Mesenchymal stem cell (in vitro differentiated cells and primary cell): ENCODE data around the gene COPA.

ENCODE experiments used
- DNase-seq: peaks from one replicate; pipeline ENCODE4 v3.0.0-alpha.2; 2013
- H2AFZ ChIP-seq: one replicate; pipeline ENCODE4 v1.6.1; 2013; ENCODE audit warnings: low read depth, mild to moderate bottlenecking, control low read depth, inconsistent platforms, low read length, moderate library complexity
- H2AK5ac ChIP-seq: 2 replicates; pipeline ENCODE4 v1.6.1; 2013; ENCODE audit warnings: low read length, moderate library complexity, mild to moderate bottlenecking, inconsistent platforms; ENCODE audit not compliant: severe bottlenecking
- H2BK120ac ChIP-seq: one replicate; pipeline ENCODE4 v1.6.1; 2013; ENCODE audit warnings: low read depth, mild to moderate bottlenecking, inconsistent platforms, low read length, moderate library complexity
- H2BK12ac ChIP-seq, 2 experiments: one replicate each; pipeline ENCODE4 v1.6.1; 2013; ENCODE audit warnings: inconsistent platforms in 2 of 2, low read length in 2 of 2, mild to moderate bottlenecking in 2 of 2, moderate library complexity in 2 of 2, control low read depth in 1 of 2
- H2BK15ac ChIP-seq: one replicate; pipeline ENCODE4 v1.6.1; 2013; ENCODE audit warnings: mild to moderate bottlenecking, low read depth, inconsistent platforms; ENCODE audit not compliant: poor library complexity, severe bottlenecking
- H2BK5ac ChIP-seq: 2 replicates; pipeline ENCODE4 v1.6.1; 2013; ENCODE audit warnings: low read depth, mild to moderate bottlenecking, low read length, control low read depth, inconsistent platforms; ENCODE audit not compliant: poor library complexity, severe bottlenecking
- H3K14ac ChIP-seq, 2 experiments: one replicate each; pipeline ENCODE4 v1.6.1; 2013; ENCODE audit warnings: inconsistent platforms in 2 of 2, low read length in 2 of 2, control low read depth in 1 of 2, mild to moderate bottlenecking in 1 of 2, moderate library complexity in 1 of 2
- H3K18ac ChIP-seq, 2 experiments: one replicate each; pipeline ENCODE4 v1.6.1; 2013; ENCODE audit warnings: inconsistent platforms in 2 of 2, low read length in 2 of 2, control low read depth in 1 of 2, low read depth in 1 of 2, mild to moderate bottlenecking in 1 of 2
- H3K23ac ChIP-seq, 2 experiments: one replicate each; pipeline ENCODE4 v1.6.1; 2013; ENCODE audit warnings: inconsistent platforms in 2 of 2, low read length in 2 of 2, mild to moderate bottlenecking in 2 of 2, moderate library complexity in 2 of 2, control low read depth in 1 of 2
- H3K27ac ChIP-seq: 2 replicates; pipeline ENCODE4 v1.5.1; 2013; ENCODE audit warnings: mild to moderate bottlenecking, moderate library complexity, low read length, control low read depth, inconsistent platforms; ENCODE audit not compliant: poor library complexity, severe bottlenecking
- H3K27me3 ChIP-seq, 2 experiments: 2 replicates each; pipeline versions ENCODE4 v1.6.1 to v1.7.0; 2013; ENCODE audit warnings: low read length in 2 of 2, mild to moderate bottlenecking in 2 of 2, moderate library complexity in 2 of 2, control low read depth in 1 of 2, inconsistent platforms in 1 of 2; ENCODE audit not compliant: control insufficient read depth in 1 of 2, insufficient read depth in 1 of 2
- H3K36me3 ChIP-seq, 2 experiments: 2 replicates each; pipeline versions ENCODE4 v1.6.1 to v1.7.0; 2013; ENCODE audit warnings: low read length in 2 of 2, control low read depth in 1 of 2, inconsistent platforms in 1 of 2, low read depth in 1 of 2, mild to moderate bottlenecking in 1 of 2; ENCODE audit not compliant: insufficient read depth in 2 of 2, control insufficient read depth in 1 of 2
- H3K4ac ChIP-seq, 2 experiments: one replicate each; pipeline ENCODE4 v1.6.1; 2013; ENCODE audit warnings: inconsistent platforms in 2 of 2, low read length in 2 of 2, mild to moderate bottlenecking in 2 of 2, moderate library complexity in 2 of 2, control low read depth in 1 of 2, low read depth in 1 of 2
- H3K4me1 ChIP-seq: 2 replicates; pipeline ENCODE4 v1.6.1; 2013; ENCODE audit warnings: low read depth, low read length, control low read depth; ENCODE audit not compliant: control insufficient read depth, insufficient read depth
- H3K4me2 ChIP-seq: 2 replicates; pipeline ENCODE4 v1.6.1; 2013; ENCODE audit warnings: low read length, mild to moderate bottlenecking, inconsistent platforms; ENCODE audit not compliant: poor library complexity, severe bottlenecking
- H3K4me3 ChIP-seq, 2 experiments: 2 replicates each; pipeline versions ENCODE4 v1.5.1 to v1.7.0; 2013; ENCODE audit warnings: low read length in 2 of 2, mild to moderate bottlenecking in 2 of 2, control low read depth in 1 of 2, low read depth in 1 of 2; ENCODE audit not compliant: insufficient read depth in 1 of 2
- H3K79me1 ChIP-seq: replicated peaks from 2 replicates; pipeline ENCODE4 v1.6.1; 2013; ENCODE audit warnings: mild to moderate bottlenecking, control low read depth, low read length, inconsistent platforms; ENCODE audit not compliant: poor library complexity, severe bottlenecking
- H3K9ac ChIP-seq: 2 replicates; pipeline ENCODE4 v1.7.0; 2013; ENCODE audit warnings: mild to moderate bottlenecking, low read length, moderate library complexity
- H3K9me3 ChIP-seq: 2 replicates; pipeline ENCODE4 v1.7.0; 2013; ENCODE audit warnings: mild to moderate bottlenecking, low read length; ENCODE audit not compliant: control insufficient read depth
- H4K8ac ChIP-seq: one replicate; pipeline ENCODE4 v1.6.1; 2013; ENCODE audit warnings: inconsistent platforms, mild to moderate bottlenecking, low read length, moderate library complexity
- H4K91ac ChIP-seq: one replicate; pipeline ENCODE4 v1.6.1; 2013; ENCODE audit warnings: mild to moderate bottlenecking, low read length, inconsistent platforms
- WGBS: methylation state at CpG from one replicate; pipeline ENCODE4 v1.1.7; 2013; ENCODE audit warnings: mixed read lengths; 5-methylcytosine and 5-hydroxymethylcytosine counted together

The COPA gene

DNA sequence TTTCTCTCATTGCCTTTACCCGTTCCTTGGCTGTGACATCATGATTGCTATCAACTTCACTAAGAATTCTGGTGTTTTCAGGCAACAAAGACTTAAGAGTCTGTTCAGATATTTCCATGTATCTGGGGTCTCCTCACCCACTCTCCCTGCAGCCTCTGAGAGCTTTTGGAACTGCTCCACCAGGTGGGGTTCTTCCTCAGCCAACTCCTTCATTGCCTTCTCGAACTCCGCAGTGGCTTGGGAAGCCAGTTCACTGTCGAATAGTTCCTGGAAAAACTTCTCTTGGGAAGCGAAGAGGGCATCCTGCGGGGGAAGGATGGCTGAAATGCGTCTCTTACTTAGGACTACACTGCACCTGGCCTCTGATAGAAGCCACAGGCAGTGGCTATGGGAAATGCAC, 60.2 kb downstream of the COPA start:
- Histone ChIP-seq H3K9me3 (no peaks in the 10 kb centered on the region), H3K79me1 (peaks cover 25% of the 10 kb centered on the region), H3K4me2 (no peak overlapping the region), H3K23ac (no peak overlapping the region), H3K4ac (no peak overlapping the region), H3K27me3 (no peaks in the 10 kb centered on the region), H2BK120ac (no peak overlapping the region), H2BK15ac (no peak overlapping the region), H2BK5ac (no peak overlapping the region), H2AFZ (no peak overlapping the region), H3K9ac (peak overlapping the region; percentile 98), H3K4me3 (peak overlapping the region in 1 of 2 experiments; percentile 95), H4K8ac (no peak overlapping the region), H3K27ac (no peak overlapping the region), H3K4me1 (peaks cover 6% of the 10 kb centered on the region), H2BK12ac (no peak overlapping the region), H4K91ac (no peak overlapping the region), H3K18ac (no peak overlapping the region), H2AK5ac (no peak overlapping the region), H3K14ac (no peak overlapping the region), H3K36me3 (peaks cover 28 to 55% of the 10 kb centered on the region in 2 experiments)
- DNase-seq: no peak
- WGBS: 89% methylated on average over 7 of the region's 7 CpGs

- Histone ChIP-seq H4K91ac (no peak overlapping the region), H3K9ac (no peak overlapping the region), H3K36me3 (peaks cover 31 to 74% of the 10 kb centered on the region in 2 experiments), H2BK120ac (no peak overlapping the region), H3K18ac (no peak overlapping the region), H2BK12ac (no peak overlapping the region), H3K4me3 (no peak overlapping the region), H3K4ac (no peak overlapping the region), H3K27me3 (no peaks in the 10 kb centered on the region), H2BK5ac (no peak overlapping the region), H3K4me2 (no peak overlapping the region), H3K4me1 (no peaks in the 10 kb centered on the region), H3K27ac (no peak overlapping the region), H3K79me1 (peaks cover 15% of the 10 kb centered on the region), H3K14ac (no peak overlapping the region), H3K23ac (no peak overlapping the region), H3K9me3 (no peaks in the 10 kb centered on the region), H2AK5ac (no peak overlapping the region), H4K8ac (no peak overlapping the region), H2BK15ac (no peak overlapping the region), H2AFZ (no peak overlapping the region)
- no peak for DNase-seq
- 97% methylated on average over 2 of the region's 4 CpGs for WGBS
Observed at GRCh38 chr1:160277987-160278386, 65.1 kb downstream of the COPA start.

DNA sequence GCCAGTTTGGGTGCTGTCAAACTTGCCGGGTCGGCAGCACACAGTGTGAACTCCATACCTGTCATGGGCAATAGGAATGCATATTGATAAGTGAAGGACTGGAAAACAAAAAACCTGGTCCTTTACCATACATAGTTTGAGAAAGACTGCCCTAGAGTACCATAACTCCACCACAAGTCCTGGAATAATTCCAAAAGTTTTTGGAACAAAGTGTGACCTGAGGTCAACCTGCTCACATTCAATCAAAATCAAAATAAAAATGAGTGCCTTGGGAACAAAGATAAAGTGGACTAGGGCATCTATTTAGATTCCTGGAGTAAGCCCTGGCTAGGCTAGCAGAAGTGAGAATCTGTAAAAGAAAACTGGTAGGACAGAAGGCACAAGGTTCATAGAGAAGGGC, 65.7 kb downstream of the COPA start:
- Histone ChIP-seq H4K91ac (no peak overlapping the region), H2BK5ac (no peak overlapping the region), H3K36me3 (peaks cover 31 to 67% of the 10 kb centered on the region in 2 experiments), H3K4me3 (no peak overlapping the region), H3K14ac (no peak overlapping the region), H2BK120ac (no peak overlapping the region), H2AK5ac (no peak overlapping the region), H3K9ac (no peak overlapping the region), H3K27me3 (no peaks in the 10 kb centered on the region), H2BK15ac (no peak overlapping the region), H3K9me3 (no peaks in the 10 kb centered on the region), H3K4me1 (no peaks in the 10 kb centered on the region), H3K4ac (no peak overlapping the region), H3K79me1 (peaks cover 11% of the 10 kb centered on the region), H3K27ac (no peak overlapping the region), H2AFZ (no peak overlapping the region), H3K18ac (no peak overlapping the region), H3K23ac (no peak overlapping the region), H2BK12ac (no peak overlapping the region), H3K4me2 (no peak overlapping the region), H4K8ac (no peak overlapping the region)
- 100% methylated on average over 2 of the region's 2 CpGs for WGBS
- DNase-seq: no peak

GRCh38 chr1:160271025-160271424, 72.0 kb downstream of the COPA start:
- no peak overlapping the region for H3K14ac ChIP-seq

More at GRCh38 chr1:160271025-160271424, 72.0 kb downstream of the COPA start:
- H3K4me1 ChIP-seq: no peaks in the 10 kb centered on the region
- no peak overlapping the region for H3K27ac ChIP-seq
- no peak overlapping the region for H3K9ac ChIP-seq
- no peak overlapping the region for H3K4ac ChIP-seq
- WGBS: no CpG with 5 or more reads among the region's 1 CpG
- no peak overlapping the region for H2BK15ac ChIP-seq
- H3K27me3 ChIP-seq: peaks cover 0 to 4% of the 10 kb centered on the region in 2 experiments
- H4K8ac ChIP-seq: no peak overlapping the region
- no peaks in the 10 kb centered on the region for H3K79me1 ChIP-seq
- no peak overlapping the region for H3K18ac ChIP-seq
- no peak overlapping the region for H2BK12ac ChIP-seq
- H3K4me2 ChIP-seq: no peak overlapping the region
- no peak overlapping the region for H2AFZ ChIP-seq
- no peak overlapping the region for H4K91ac ChIP-seq
- no peak overlapping the region for H2BK5ac ChIP-seq
- no peak overlapping the region for H2BK120ac ChIP-seq
- no peak overlapping the region for H2AK5ac ChIP-seq
- H3K23ac ChIP-seq: no peak overlapping the region
- H3K36me3 ChIP-seq: peaks cover 0 to 4% of the 10 kb centered on the region in 2 experiments
- no peak overlapping the region for H3K4me3 ChIP-seq
- no peaks in the 10 kb centered on the region for H3K9me3 ChIP-seq
- no peak for DNase-seq
